Effector CD4-positive, alpha-beta T cell (primary cell): ENCODE data around the gene CD19.
"Not testable (repeated sequence)": the region's sequence is repeated elsewhere in the genome, so short reads cannot be mapped to it uniquely, and the experiment has no call there.

Experiments
- DNase-seq: peaks from one replicate; pipeline ENCODE4 v3.0.0-alpha.2; 2020

CD19 gene

GRCh38 chr16:28937222-28937876 lies 5.6 kb downstream of the CD19 start:
- no peak for DNase-seq

- no peak for DNase-seq
These were observed 7.0 kb downstream of the CD19 start for GRCh38 chr16:28938721-28939120.

- DNase-seq, result not testable (repeated sequence)
These were observed 8.1 kb downstream of the CD19 start for GRCh38 chr16:28939825-28940224.

- DNase-seq, result no peak
These were observed 11.5 kb downstream of the CD19 start for GRCh38 chr16:28943281-28943680.

- DNase-seq, result no peak
These were observed 14.9 kb downstream of the CD19 start for GRCh38 chr16:28946681-28947080.

- peak; percentile 99 for DNase-seq
These were observed 19.1 kb downstream of the CD19 start, which contains the start of gene NFATC2IP for GRCh38 chr16:28950648-28951409. Gene NFATC2IP, plus strand, starts transcription at chr16:28950937. Its CDS starts 75 bp downstream, at chr16:28951012.

- no peak for DNase-seq
These were observed 19.7 kb downstream of the CD19 start for GRCh38 chr16:28951410-28951943.

GRCh38 chr16:28958216-28958615 lies 26.4 kb downstream of the CD19 start:
- DNase-seq, result no peak

- no peak for DNase-seq
These were observed 27.1 kb downstream of the CD19 start for GRCh38 chr16:28958836-28959235.

- no peak for DNase-seq
These were observed 32.3 kb downstream of the CD19 start for GRCh38 chr16:28964072-28964471.

GRCh38 chr16:28964496-28964895 lies 32.7 kb downstream of the CD19 start:
- no peak for DNase-seq

GRCh38 chr16:28967156-28967555 lies 35.4 kb downstream of the CD19 start:
- DNase-seq, result no peak

GRCh38 chr16:28969696-28970095 lies 37.9 kb downstream of the CD19 start:
- DNase-seq, result not testable (repeated sequence)

- DNase-seq, result no peak
These were observed 42.3 kb downstream of the CD19 start for GRCh38 chr16:28974007-28974436.

- DNase-seq, result peak; percentile 90
These were observed 42.8 kb downstream of the CD19 start, which contains the start of gene SPNS1 for GRCh38 chr16:28974437-28975157. Gene SPNS1, plus strand, starts transcription at chr16:28974778. Its CDS starts 374 bp downstream, at chr16:28975152.

GRCh38 chr16:28975158-28975599 lies 43.4 kb downstream of the CD19 start:
- no peak for DNase-seq

- no peak for DNase-seq
These were observed 46.2 kb downstream of the CD19 start for GRCh38 chr16:28977703-28978662.

- not testable (repeated sequence) for DNase-seq
These were observed 48.6 kb downstream of the CD19 start for GRCh38 chr16:28980330-28980729.

- no peak for DNase-seq
These were observed 49.2 kb downstream of the CD19 start for GRCh38 chr16:28980929-28981328.

- no peak for DNase-seq
These were observed 49.7 kb downstream of the CD19 start for GRCh38 chr16:28981517-28981916.

- no peak for DNase-seq
These were observed 50.6 kb downstream of the CD19 start for GRCh38 chr16:28982418-28982817.

- DNase-seq, result no peak
These were observed 51.2 kb downstream of the CD19 start for GRCh38 chr16:28982949-28983348.
